Retinal pigment epithelial cell (primary cell): ENCODE data around the gene TTC8.

ENCODE experiments used
- DNase-seq: peaks from one replicate; pipeline ENCODE4 v3.0.0-alpha.2; 2010; ENCODE audit warnings: low read depth
- H3K4me3 ChIP-seq: 2 replicates; pipeline ENCODE4 v1.5.1; 2011; ENCODE audit warnings: mild to moderate bottlenecking, low read length, control low read depth, moderate library complexity
- CTCF ChIP-seq: conservative IDR thresholded peaks from 2 replicates; pipeline ENCODE4 v1.5.1; 2011; ENCODE audit warnings: low read depth, low read length, control low read depth, inconsistent platforms

The TTC8 gene

DNA sequence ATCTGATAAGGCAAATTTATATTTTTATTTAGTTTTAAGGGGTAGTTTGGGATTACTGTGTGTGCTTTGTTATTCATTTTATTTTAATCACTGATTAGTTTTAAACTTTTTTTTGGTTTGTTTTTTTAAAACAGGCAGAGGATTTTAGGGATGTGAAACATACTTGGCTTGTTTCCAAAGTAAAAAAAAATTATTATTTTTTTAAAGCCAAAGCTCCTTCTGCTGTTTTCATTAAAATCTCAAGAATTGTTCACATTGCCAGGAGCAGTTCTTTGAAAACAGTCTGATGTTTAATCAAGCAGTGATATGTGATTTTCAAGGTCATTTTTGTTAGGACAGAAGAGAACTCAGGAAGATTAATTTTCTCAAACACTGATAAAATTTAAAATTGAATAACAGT is 11.2 kb downstream of the TTC8 start:
- TF ChIP-seq CTCF, result no peak
- DNase-seq, result no peak
- H3K4me3 ChIP-seq, result no peak overlapping the region

DNA sequence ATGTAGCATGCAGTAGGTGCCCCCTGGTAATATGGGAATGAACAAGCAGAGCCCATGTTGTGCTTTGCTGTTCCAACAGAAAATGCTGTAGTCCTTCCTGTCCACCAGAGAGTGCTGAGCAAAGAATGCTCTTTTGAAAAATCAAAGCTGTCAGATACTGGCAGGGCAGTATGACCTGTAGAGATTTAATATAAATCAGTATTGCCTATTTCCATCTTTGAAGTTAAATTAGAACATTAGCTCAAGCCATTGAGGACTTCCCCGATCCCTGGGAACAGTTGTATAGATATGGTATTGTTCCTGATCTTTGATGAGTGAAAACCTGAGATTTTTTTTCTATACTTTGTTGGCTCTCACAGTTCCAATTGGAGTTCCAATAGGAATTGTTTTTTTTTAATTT is 13.0 kb downstream of the TTC8 start:
- TF ChIP-seq CTCF, result no peak
- no peak for DNase-seq
- H3K4me3 ChIP-seq, result no peak overlapping the region

- no peak overlapping the region for H3K4me3 ChIP-seq
- TF ChIP-seq CTCF, result no peak
- no peak for DNase-seq
Observed at GRCh38 chr14:88838015-88838414, 13.6 kb downstream of the TTC8 start.

- no peak for DNase-seq
- H3K4me3 ChIP-seq, result no peak overlapping the region
- no peak for TF ChIP-seq CTCF
Observed at GRCh38 chr14:88840926-88841325, 16.5 kb downstream of the TTC8 start.

DNA sequence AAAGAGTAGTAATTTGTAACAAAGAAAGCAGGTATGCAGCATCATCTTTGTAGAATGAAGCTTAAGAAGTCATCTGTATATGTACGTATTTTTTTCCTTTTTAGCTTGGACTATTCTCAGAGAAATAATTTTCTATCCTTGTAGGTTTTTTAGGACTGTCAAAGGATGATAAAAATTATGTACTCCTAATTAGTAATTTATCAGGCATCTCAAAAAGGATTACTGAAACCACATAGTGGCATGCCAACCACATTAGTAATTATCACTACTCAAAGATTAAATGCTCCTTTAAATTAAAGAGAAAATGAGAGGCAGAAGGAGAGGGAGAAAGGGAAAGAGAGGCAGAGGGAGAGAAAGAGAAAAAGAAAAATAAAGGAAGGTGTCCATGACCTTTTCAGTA is 17.3 kb downstream of the TTC8 start:
- DNase-seq, result no peak
- no peak for TF ChIP-seq CTCF
- H3K4me3 ChIP-seq, result no peak overlapping the region

DNA sequence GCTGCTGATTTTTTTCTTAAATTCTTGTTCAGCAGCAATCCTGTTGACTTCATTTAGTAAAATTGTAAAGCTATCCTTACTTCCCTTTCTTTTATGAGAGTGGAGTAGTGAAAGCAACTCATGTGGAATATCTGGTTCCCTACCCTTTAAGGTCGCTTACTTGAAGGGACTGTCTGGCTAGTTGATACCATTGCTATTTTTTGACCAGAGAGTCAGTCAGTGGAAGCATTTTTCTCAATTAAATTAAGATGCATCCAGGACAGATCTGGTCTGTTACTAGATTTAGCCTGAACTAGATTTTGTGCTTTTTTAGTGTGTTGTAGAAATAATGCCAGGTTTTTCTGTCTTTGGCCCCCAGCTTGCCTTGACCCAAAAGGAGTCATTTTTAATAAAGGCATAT is 18.0 kb downstream of the TTC8 start:
- no peak for TF ChIP-seq CTCF
- H3K4me3 ChIP-seq, result no peak overlapping the region
- DNase-seq, result no peak

DNA sequence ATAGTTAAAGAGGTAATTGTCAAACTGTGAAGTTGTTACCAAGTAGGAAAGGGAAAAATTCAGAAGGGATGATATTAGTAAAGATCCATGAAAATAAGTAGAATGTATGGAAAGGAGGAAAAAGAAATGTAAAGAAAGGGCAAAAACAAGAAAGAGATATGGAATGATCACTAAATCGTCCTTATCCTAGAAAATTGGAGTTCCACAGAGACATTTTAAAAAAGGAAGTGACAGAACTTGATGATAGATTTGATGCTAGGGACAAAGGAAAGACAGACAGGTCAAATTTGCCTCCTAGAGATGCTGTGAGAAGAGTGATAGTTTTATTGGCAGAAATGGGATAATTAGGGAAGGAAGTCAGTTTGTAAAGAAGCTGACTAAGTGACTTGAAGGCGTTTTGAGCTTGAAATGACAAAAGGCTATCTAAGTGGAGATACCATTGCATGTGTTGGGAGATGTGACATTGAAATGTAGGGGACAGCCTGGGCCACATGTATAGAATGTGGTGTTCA is 20.6 kb downstream of the TTC8 start:
- no peak for DNase-seq
- no peak for TF ChIP-seq CTCF

More for the DNA sequence above, 20.6 kb downstream of the TTC8 start:
- H3K4me3 ChIP-seq, result no peak overlapping the region
